WERI-Rb-1 (cell line): ENCODE data around the gene USP36.

ENCODE experiments used
- DNase-seq: peaks from one replicate; pipeline ENCODE4 v3.0.0-alpha.2; 2020
- H3K27ac ChIP-seq: fragments of 250-450 bp; sonication (Bioruptor Pico); 2 replicates; pipeline ENCODE4 v1.5.1; 2020; ENCODE audit warnings: mild to moderate bottlenecking, moderate library complexity
- H3K27me3 ChIP-seq: fragments of 250-450 bp; sonication (Bioruptor Pico); 2 replicates; pipeline ENCODE4 v1.5.1; 2021; ENCODE audit warnings: mild to moderate bottlenecking, low read depth, moderate library complexity; ENCODE audit not compliant: insufficient read depth, severe bottlenecking
- H3K36me3 ChIP-seq: fragments of 250-450 bp; sonication (Bioruptor Pico); 2 replicates; pipeline ENCODE4 v1.5.1; 2020; ENCODE audit warnings: mild to moderate bottlenecking, moderate library complexity
- H3K4me3 ChIP-seq: 2 replicates; pipeline ENCODE4 v1.5.1; 2011; ENCODE audit warnings: low read depth, mild to moderate bottlenecking, control low read depth, low read length
- H3K9me3 ChIP-seq: fragments of 250-450 bp; sonication (Bioruptor Pico); 2 replicates; pipeline ENCODE4 v1.5.1; 2021; ENCODE audit warnings: mild to moderate bottlenecking, moderate library complexity; ENCODE audit not compliant: severe bottlenecking
- CTCF ChIP-seq: IDR thresholded peaks from 2 replicates; pipeline ENCODE4 v1.5.1; 2011; ENCODE audit warnings: low read depth, mild to moderate bottlenecking, control low read depth, inconsistent platforms, low read length

USP36 gene

DNA sequence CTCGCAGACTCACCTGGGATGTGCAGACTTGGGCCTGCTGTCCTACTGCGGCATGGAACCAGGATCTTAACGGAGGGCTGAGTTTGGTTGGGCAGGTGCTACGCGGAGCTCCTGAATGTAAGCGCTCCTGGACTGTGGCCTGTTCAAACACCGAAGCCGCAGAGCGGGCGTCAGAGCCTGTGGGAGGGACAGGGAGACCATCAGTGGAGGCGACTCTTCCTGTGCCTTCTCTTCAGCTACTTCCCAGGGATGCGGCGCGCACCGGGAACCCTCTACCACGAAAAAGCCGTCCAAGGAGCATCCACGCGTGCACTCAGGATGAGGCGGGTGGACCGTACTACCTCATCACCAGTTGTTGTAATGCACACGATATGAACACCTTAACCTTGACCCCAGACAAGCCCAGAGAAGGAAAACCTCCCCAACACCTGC lies 2.0 kb downstream of the USP36 start:
- H3K27ac ChIP-seq = no peak overlapping the region
- DNase-seq = no peak
- H3K36me3 ChIP-seq = peaks cover 51% of the 10 kb centered on the region
- H3K9me3 ChIP-seq = no peaks in the 10 kb centered on the region
- TF ChIP-seq CTCF = no peak
- no peak overlapping the region for H3K4me3 ChIP-seq
- no peaks in the 10 kb centered on the region for H3K27me3 ChIP-seq

DNA sequence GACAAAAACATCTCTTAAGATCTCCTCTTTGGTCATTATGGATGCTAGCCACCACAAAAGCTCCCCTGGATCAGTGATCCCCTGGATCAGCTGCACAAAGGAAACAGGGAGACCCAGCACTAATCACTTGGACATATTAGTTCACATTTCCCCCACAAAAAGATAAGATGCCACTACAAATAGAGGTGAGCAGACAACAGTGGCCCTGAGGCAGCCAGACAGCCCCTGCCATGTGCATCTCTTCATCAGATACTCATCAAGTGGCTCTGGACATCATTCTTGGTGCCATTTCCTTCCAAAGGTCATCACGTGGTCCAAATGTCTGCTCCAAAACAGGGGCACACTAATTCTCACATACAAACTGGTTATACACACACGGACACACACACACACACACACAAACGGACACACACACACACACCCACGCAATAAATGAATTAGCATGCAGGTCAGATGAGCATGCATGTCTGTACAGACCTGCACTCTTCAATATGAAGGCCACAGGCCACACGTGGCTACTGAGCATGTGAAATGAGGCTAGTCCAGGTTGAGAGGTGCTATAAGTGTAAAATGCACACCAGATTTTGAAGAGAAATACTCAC lies 4.1 kb downstream of the USP36 start:
- Histone ChIP-seq H3K9me3 (no peaks in the 10 kb centered on the region), H3K4me3 (no peak overlapping the region), H3K27ac (no peak overlapping the region), H3K27me3 (no peaks in the 10 kb centered on the region), H3K36me3 (peaks cover 72% of the 10 kb centered on the region)
- no peak for TF ChIP-seq CTCF
- DNase-seq = no peak

DNA sequence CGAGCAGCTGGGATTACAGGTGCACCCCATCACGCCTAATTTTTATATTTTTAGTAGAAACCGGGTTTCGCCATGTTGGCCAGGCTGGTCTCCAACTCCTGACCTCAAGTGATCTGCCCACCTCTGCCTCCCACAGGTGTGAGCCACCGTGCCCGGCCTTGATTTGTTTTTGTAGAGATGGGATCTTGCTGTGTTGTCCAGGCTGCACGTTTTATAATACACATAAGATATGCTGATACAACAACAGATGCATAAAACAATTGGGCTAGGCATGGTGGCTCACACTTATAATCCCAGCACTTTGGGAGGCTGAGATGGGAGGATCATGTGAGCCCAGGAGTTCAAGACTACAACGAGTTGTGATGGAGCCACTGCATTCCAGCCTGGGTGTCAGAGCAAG lies 6.0 kb downstream of the USP36 start:
- Histone ChIP-seq H3K4me3 (no peak overlapping the region), H3K27ac (no peak overlapping the region), H3K36me3 (peaks cover 86% of the 10 kb centered on the region), H3K27me3 (no peaks in the 10 kb centered on the region), H3K9me3 (no peaks in the 10 kb centered on the region)
- TF ChIP-seq CTCF = no peak
- DNase-seq = no peak

DNA sequence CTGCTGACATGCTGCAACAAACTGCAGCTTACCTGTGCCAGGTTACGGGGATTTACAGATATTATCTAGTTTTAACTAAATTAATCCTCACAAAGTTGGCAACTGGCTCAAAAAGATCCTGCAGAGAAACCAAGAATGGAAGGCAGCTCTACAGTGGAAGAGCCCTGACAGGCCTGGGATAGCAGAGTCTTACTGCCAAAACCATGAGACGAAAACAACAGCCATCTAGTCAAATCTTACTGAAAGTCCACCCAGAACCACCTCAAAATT lies 8.1 kb downstream of the USP36 start:
- DNase-seq = no peak
- no peak overlapping the region for H3K27ac ChIP-seq
- H3K9me3 ChIP-seq = no peaks in the 10 kb centered on the region
- H3K27me3 ChIP-seq = no peaks in the 10 kb centered on the region
- H3K36me3 ChIP-seq = peaks cover 97% of the 10 kb centered on the region
- no peak for TF ChIP-seq CTCF
- no peak overlapping the region for H3K4me3 ChIP-seq

DNA sequence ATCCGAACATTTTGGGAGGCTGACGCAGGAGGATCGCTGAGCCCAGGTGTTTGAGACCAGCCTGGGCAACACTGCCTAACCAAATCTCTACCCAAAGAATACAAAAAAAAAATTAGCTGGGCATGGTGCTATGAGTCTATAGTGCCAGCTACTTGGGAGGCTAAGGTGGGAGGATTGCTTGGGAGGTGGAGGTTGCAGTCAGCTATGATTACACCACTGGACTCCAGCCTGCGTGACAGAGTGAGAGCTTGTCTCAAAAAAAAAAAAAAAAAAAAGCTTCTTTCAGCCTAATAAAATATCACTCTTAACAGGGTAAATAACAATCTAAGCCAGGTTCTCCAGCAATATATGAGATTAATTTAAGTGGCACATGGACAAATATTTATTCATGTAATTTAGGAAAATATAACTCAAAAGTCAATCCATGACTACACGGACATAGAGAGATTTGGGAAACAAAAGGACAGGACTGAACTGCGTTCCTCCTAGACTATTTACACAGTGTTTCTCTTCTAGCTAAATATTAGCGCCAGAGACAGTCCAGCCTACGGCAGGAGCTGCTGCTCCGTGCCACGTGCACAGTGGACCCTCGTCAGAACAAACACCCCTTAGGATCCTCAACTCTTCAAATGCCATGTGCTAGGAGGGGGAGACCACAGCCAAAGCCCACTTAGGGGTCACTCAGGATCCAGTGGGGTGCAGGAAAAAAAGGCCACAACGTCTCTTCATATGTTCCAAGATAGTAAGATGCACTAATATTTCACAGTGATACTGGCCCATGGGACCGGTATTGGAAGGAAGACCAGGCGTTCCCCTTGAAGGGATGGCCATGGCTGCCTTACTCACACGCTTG lies 8.7 kb downstream of the USP36 start:
- Histone ChIP-seq H3K4me3 (no peak overlapping the region), H3K27ac (no peak overlapping the region), H3K27me3 (no peaks in the 10 kb centered on the region), H3K9me3 (no peaks in the 10 kb centered on the region), H3K36me3 (peaks cover 95% of the 10 kb centered on the region)
- no peak for DNase-seq
- TF ChIP-seq CTCF = no peak
